ENCODE results near the gene CREB1.
"Not testable (repeated sequence)": the region's sequence is repeated elsewhere in the genome, so short reads cannot be mapped to it uniquely, and the experiment has no call there.

The CREB1 gene

GRCh38 chr2:207529330-207530159 is at the start of gene CREB1:
Gene CREB1, plus strand, starts transcription at chr2:207529962. Its CDS starts 25,674 bp downstream, at chr2:207555636.
- DNase-seq = peak; percentile 89

- DNase-seq = no peak
Observed at GRCh38 chr2:207480521-207481040, 49.2 kb upstream of the CREB1 start.

- peak; percentile 55 for DNase-seq
Observed at GRCh38 chr2:207481924-207482323, 47.8 kb upstream of the CREB1 start.

- DNase-seq = no peak
Observed at GRCh38 chr2:207482630-207483029, 47.1 kb upstream of the CREB1 start.

GRCh38 chr2:207483066-207483465 is 46.7 kb upstream of the CREB1 start:
- DNase-seq = no peak

- peak; percentile 47 for DNase-seq
Observed at GRCh38 chr2:207483477-207483876, 46.3 kb upstream of the CREB1 start.

- DNase-seq = no peak
Observed at GRCh38 chr2:207484444-207485391, 45.0 kb upstream of the CREB1 start.

- peak; percentile 58 for DNase-seq
Observed at GRCh38 chr2:207487650-207488311, 42.0 kb upstream of the CREB1 start.

GRCh38 chr2:207489251-207489650 is 40.5 kb upstream of the CREB1 start:
- no peak for DNase-seq

GRCh38 chr2:207490441-207490840 is 39.3 kb upstream of the CREB1 start:
- no peak for DNase-seq

- DNase-seq = no peak
Observed at GRCh38 chr2:207491086-207491485, 38.7 kb upstream of the CREB1 start.

- DNase-seq = no peak
Observed at GRCh38 chr2:207491956-207492355, 37.8 kb upstream of the CREB1 start.

- peak; percentile 58 for DNase-seq
Observed at GRCh38 chr2:207492461-207492860, 37.3 kb upstream of the CREB1 start.

GRCh38 chr2:207494137-207494536 is 35.6 kb upstream of the CREB1 start:
- DNase-seq = no peak

GRCh38 chr2:207496936-207497335 is 32.8 kb upstream of the CREB1 start:
- not testable (repeated sequence) for DNase-seq

- DNase-seq = no peak
Observed at GRCh38 chr2:207497596-207497995, 32.2 kb upstream of the CREB1 start.

- no peak for DNase-seq
Observed at GRCh38 chr2:207498427-207498826, 31.3 kb upstream of the CREB1 start.

- DNase-seq = no peak
Observed at GRCh38 chr2:207499114-207499513, 30.6 kb upstream of the CREB1 start.

GRCh38 chr2:207501802-207502576 is 27.8 kb upstream of the CREB1 start:
- no peak for DNase-seq

- no peak for DNase-seq
Observed at GRCh38 chr2:207502577-207503198, 27.1 kb upstream of the CREB1 start.

- DNase-seq = no peak
Observed at GRCh38 chr2:207503234-207503633, 26.5 kb upstream of the CREB1 start.

Data from NCI-H226 (cell line).